D341Med (cell line): Measurements from ENCODE around the gene CES3.
"Not testable (repeated sequence)": the region's sequence is repeated elsewhere in the genome, so short reads cannot be mapped to it uniquely, and the experiment has no call there.

Source experiments
- DNase-seq: peaks from one replicate; pipeline ENCODE4 v3.0.0; 2012; ENCODE audit warnings: low spot score

CES3 gene

GRCh38 chr16:66926961-66927436 lies 34.1 kb upstream of the CES3 start:
- no peak for DNase-seq

DNA sequence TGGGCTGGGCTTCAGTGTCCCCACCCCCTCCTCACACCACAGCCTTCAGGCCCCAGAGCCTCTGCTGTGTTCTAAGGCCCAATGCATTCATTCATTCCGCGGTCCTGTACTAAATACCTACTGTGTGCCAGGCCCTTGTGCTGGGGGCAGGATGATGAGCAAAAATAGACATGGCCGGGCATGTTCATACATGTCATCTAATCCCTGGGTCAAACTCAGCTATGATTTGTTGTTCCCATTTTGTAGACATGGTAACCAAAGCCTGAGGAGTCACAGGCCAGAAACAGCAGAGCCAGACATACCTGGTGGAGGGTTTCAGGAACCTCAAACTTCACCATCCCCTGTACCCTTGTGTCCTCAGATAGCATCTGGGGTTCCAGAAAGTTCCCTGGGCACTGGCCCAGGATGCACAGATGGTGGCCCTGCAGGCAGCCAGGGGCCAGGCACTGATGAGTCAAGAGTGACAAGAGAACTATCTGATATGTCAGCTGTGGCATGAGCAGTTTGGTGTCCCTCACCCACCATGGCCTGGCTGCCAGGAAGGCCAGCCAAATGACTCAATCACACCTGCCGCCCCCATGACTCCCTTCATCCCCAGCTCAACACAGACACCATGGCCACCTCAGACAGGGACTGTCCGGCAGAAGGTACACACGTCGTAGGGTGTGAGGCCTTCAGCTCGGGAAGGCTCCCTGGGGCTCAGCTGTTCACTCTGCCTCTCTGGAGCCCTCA lies 33.0 kb upstream of the CES3 start:
- no peak for DNase-seq

- peak; percentile 70 for DNase-seq
Measured at GRCh38 chr16:66928702-66929388, 32.2 kb upstream of the CES3 start.

- no peak for DNase-seq
Measured at GRCh38 chr16:66930189-66930588, 30.9 kb upstream of the CES3 start.

DNA sequence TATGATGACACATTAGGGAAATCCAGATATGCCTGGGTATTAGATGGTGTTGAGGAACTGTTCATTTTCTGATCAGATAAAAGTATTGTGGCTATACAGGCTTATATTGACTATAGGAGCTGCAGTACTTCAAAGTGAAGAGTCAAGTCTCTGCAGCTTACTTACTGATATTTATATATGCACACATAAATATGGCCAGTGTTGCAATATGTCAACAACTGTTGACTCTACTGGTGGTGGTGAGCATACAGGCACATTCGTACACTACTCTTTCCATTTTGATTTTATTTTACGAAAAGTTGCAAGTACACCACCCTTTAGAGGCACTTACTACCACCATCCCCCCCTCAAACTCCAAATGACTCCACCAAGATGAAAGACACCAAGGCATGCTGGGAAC lies 29.4 kb upstream of the CES3 start:
- DNase-seq, result no peak

DNA sequence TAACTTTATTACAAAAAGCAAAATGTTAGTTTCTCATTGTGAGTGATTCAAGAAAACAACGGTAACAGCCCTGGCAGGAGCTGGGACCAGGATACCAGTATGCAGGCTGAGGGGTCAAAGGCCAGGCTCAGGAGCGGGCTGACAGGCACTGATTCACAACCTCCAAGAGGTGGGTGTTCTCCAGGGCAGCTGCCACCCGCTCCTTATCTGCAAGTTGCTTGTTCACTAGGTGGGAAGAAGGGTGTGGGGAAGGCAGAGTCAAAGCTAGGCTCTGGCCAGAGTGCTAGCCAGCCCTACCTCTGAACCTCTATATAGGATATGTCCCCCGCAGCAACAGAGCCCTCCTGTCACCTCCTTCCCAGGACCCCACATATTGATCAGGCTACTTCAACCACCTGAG lies 29.0 kb upstream of the CES3 start:
- no peak for DNase-seq

- no peak for DNase-seq
Measured at GRCh38 chr16:66933776-66934137, 27.3 kb upstream of the CES3 start.

GRCh38 chr16:66934138-66934838 lies 26.8 kb upstream of the CES3 start, which contains the start of gene CIAO2B:
Gene CIAO2B (minus strand): TSS chr16:66934402. CDS start chr16:66934364, 38 bp downstream.
- peak; percentile 92 for DNase-seq

- not testable (repeated sequence) for DNase-seq
Measured at GRCh38 chr16:66934839-66935313, 26.2 kb upstream of the CES3 start.

GRCh38 chr16:66935314-66936011 lies 25.6 kb upstream of the CES3 start, which contains the start of gene CES2:
Gene CES2 (plus strand): TSS chr16:66935516. CDS start chr16:66935636, 120 bp downstream.
- DNase-seq, result no peak

GRCh38 chr16:66936462-66936861 lies 24.6 kb upstream of the CES3 start:
- no peak for DNase-seq

DNA sequence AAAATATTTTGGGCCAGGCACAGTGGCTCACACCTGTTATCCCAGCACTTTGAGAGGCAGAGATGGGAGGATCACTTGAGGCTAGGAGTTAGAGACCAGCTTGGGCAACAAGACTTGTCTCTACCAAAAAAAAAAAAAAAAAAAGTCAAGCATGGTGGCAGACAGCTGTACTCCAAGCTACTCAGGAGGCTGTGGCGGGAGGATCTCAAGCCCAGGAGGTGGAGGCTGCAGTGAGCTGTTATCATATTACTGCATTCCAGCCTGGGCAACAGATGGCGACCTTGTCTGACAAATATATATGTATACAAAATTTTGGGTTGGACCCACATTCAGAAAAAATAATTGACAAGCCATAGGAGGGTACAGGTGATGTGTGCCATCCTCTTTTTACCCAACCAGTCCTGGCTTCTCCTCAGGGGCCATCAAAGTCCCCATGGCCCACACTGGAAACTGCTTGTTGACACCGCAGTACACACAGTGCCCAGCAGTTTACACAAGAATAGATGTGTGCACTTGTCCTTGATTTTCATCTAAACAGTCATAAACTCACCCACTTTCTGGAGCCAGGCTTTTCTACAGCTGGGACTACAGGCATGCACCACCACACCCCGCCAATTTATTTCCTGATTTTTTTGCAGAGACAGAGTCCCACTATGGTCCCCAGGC lies 24.0 kb upstream of the CES3 start:
- DNase-seq, result no peak

- DNase-seq, result no peak
Measured at GRCh38 chr16:66937725-66938337, 23.2 kb upstream of the CES3 start.

DNA sequence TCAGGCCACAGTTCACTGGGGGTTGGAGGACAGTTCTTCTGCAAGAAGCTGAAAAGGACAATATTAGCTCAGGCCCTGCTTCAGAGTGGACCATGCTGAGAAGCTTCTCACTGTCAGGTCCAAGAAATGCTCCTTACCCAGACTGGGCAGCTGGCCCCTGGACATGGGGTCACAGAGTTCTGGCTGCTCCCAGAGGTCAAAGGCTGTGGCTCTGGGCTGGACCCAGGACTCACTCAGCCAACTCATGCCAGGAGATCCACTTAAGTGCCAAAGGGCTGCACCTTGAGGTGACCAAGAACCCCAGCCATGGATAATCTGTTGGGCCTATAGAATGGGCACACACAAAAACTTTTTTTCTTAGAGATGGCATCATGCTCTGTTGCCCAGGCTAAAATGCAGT lies 21.7 kb upstream of the CES3 start:
- DNase-seq, result no peak

GRCh38 chr16:66940236-66940635 lies 20.8 kb upstream of the CES3 start:
- no peak for DNase-seq

- DNase-seq, result no peak
Measured at GRCh38 chr16:66942981-66943380, 18.1 kb upstream of the CES3 start.

DNA sequence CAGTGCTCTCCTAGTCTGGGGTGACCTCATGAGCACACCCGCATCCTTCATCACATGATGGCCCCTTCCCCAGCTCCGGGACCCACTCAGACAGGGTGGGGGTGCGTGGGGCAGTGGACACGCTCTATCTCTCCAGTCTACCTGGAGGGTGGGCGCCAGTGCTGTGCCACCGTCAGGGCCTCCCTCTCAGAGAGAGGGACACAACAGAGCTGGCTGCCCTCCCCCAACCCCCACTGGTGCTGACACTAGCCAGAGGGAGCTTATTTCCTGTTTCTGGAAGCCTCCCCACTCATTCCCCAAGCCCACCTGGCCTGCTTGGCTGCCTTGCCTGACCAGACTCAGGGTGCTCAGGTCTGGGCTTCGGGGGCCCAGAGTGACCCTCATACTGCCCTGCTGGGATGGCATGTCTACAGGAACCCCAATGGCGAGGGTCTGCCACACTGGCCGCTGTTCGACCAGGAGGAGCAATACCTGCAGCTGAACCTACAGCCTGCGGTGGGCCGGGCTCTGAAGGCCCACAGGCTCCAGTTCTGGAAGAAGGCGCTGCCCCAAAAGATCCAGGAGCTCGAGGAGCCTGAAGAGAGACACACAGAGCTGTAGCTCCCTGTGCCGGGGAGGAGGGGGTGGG lies 17.5 kb upstream of the CES3 start:
- no peak for DNase-seq

GRCh38 chr16:66944054-66944441 lies 17.0 kb upstream of the CES3 start:
- no peak for DNase-seq

GRCh38 chr16:66944971-66945370 lies 16.1 kb upstream of the CES3 start:
- DNase-seq, result not testable (repeated sequence)

DNA sequence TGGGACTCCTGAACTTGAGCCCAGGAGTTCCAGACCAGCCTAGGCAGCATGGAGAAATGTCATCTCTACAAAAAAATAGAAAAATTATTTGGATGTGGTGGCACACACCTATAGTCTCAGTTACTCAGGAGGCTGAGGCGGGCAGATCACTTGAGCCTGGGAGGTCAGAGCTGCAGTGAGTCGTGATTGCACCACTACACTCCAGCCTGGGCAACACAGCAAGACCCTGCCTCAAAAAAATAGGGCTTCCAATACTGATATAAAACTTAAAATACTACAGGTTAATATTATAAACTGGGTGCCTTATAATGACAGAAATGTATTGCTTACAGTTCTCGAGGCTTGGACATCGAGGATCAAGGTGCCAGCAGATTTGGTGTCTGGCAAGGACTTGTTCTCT lies 15.1 kb upstream of the CES3 start:
- DNase-seq, result no peak

DNA sequence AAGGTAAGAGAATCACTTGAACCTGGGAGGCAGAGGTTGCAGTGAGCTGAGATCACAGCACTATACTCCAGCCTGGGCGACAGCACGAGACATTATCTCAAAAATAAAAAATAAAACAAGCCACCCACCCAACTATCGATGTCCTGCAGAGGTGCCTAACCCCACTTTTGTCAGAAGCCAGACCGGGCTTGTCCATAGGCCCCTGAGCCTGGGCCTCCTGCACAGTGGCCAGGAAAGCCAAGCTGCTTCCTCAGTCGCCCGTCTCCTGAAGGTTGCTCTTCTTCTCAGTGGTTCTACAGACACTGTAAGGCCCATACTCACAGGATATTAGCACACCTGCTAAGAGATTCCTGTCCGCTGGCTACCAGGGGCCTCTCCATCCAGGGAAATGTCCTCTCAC lies 14.5 kb upstream of the CES3 start:
- DNase-seq, result no peak
